Prostate gland (tissue), 2 donors: Measurements from ENCODE around the gene ACSF3. TPM values are rescaled to one million over a fixed set of nuclear protein-coding genes. Genes with fewer than 3 reads are reported as not detected.

Source experiments
- DNase-seq: peaks from one replicate; pipeline ENCODE4 v3.0.0-alpha.2; 2019; ENCODE audit warnings: low spot score
- H3K27ac ChIP-seq, 2 donors: fragments of 200-600 bp; sonication (generic); 2 replicates each; pipeline ENCODE4 v1.5.1; 2017 to 2019
- H3K27me3 ChIP-seq: fragments of 200-600 bp; sonication (generic); replicated peaks from 2 replicates; pipeline ENCODE4 v1.5.1; 2019; ENCODE audit not compliant: insufficient read depth
- H3K36me3 ChIP-seq, 2 donors: fragments of 200-600 bp; sonication (generic); 1 replicate in 1 of 2; 2 replicates in 1 of 2; pipeline versions ENCODE4 v1.5.1 to v1.8.1; 2017 to 2019
- H3K4me1 ChIP-seq: fragments of 200-600 bp; sonication (generic); replicated peaks from 2 replicates; pipeline ENCODE4 v1.5.1; 2019
- H3K4me3 ChIP-seq, 2 donors: fragments of 200-600 bp; sonication (generic); 2 replicates each; pipeline ENCODE4 v1.5.1; 2017 to 2019
- H3K9me3 ChIP-seq: fragments of 200-600 bp; sonication (generic); 2 replicates; pipeline ENCODE4 v1.5.1; 2017
- POLR2A ChIP-seq: fragments of 450-650 bp; IDR thresholded peaks from one replicate; pipeline ENCODE4 v1.6.1; 2016; ENCODE audit warnings: antibody characterized with exemption, mild to moderate bottlenecking
- POLR2AphosphoS5 ChIP-seq: sonication (generic); formaldehyde crosslinking; IDR thresholded peaks from one replicate; pipeline ENCODE4 v1.6.1; 2017; ENCODE audit warnings: antibody characterized with exemption
- WGBS: methylation state at CpG from one replicate; pipeline ENCODE4 v1.1.5; 2018; 5-methylcytosine and 5-hydroxymethylcytosine counted together
- intact Hi-C: fragments of 100-400 bp; cut with DNase I; formaldehyde crosslinking; loops from one replicate; pipeline ENCODE4 v1.14.2; 2022
- total RNA-seq, 2 donors: library from RNA; depleted of rRNA; stranded (reverse); fragments of >200 nt; gene quantifications; one replicate each; pipeline ENCODE4 v1.1.0, GENCODE V29; 2016
- TF ChIP-seq, protein P1 (sequence below), 4 experiments: fragments of 200-600 bp in 2 of 4; fragments of 450-650 bp in 2 of 4; sonication (generic) in 2 of 4; IDR thresholded peaks; 1 replicate in 3 of 4; 2 replicates in 1 of 4; pipeline ENCODE4 v1.5.1; 2016 to 2019; ENCODE audit warnings: antibody characterized with exemption in 4 of 4, mild to moderate bottlenecking in 2 of 4, moderate library complexity in 2 of 4

ACSF3 gene
- total RNA-seq, 2 donors from 2014 or later, result 42.1 to 80.5 TPM

DNA sequence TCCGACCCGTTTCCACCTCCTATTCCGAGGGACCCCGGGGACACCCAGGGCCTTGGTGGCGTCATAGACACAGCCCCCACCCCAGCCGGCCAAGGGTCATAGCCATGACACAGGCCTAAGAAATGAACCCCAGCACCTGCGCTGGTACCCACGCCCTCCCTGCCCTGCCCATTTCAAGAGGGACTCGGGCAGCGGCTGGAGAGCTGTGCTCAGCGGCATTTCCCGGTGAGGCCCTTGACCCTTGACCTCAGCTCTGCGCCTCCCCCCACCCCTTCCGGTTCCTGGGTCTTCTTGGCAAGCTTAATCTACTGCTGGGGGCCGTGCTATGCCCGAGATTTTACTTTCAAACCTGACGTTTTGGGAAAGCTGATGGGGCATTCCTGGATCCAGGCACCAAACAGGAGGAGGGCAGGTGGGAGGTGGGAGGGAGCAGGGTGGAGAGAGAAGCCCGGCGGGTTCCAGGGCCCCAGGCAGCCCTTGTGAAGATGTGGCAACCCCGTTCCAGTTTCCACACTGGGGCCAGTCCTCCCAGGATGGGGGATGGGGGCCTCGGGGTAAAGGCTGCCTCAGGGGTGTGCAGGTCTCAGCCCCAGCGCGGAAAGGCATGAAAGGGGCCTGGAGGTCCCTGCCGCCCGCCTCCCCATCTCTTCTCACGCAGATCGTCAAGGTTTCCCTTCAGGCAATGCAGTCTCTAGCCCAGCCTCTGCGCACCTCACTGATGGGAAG lies 106.6 kb downstream of the ACSF3 start, which contains the start of gene SLC22A31:
Gene SLC22A31 (minus strand): TSS at position 414 of the 726 bp plus-strand sequence. CDS start 36 bp downstream, at position 378.
- WGBS, result 26% methylated on average over 28 of the region's 28 CpGs
- no peaks in the 10 kb centered on the region for H3K4me1 ChIP-seq
- no peak within 1 kb of the TSS for H3K27ac ChIP-seq
- peak within 1 kb of the TSS; percentile 15 to 44 for H3K4me3 ChIP-seq
- intact Hi-C loops, result no loop called here
- H3K9me3 ChIP-seq, result no peaks in the 10 kb centered on the region
- TF ChIP-seq POLR2AphosphoS5, result no peak
- TF ChIP-seq, protein P1, sequence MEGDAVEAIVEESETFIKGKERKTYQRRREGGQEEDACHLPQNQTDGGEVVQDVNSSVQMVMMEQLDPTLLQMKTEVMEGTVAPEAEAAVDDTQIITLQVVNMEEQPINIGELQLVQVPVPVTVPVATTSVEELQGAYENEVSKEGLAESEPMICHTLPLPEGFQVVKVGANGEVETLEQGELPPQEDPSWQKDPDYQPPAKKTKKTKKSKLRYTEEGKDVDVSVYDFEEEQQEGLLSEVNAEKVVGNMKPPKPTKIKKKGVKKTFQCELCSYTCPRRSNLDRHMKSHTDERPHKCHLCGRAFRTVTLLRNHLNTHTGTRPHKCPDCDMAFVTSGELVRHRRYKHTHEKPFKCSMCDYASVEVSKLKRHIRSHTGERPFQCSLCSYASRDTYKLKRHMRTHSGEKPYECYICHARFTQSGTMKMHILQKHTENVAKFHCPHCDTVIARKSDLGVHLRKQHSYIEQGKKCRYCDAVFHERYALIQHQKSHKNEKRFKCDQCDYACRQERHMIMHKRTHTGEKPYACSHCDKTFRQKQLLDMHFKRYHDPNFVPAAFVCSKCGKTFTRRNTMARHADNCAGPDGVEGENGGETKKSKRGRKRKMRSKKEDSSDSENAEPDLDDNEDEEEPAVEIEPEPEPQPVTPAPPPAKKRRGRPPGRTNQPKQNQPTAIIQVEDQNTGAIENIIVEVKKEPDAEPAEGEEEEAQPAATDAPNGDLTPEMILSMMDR (IDR thresholded peaks at IDR 0.05), result no peak
- no peak for TF ChIP-seq POLR2A
- no peaks in the 10 kb centered on the region for H3K36me3 ChIP-seq
- DNase-seq, result no peak
- peaks cover 9% of the 10 kb centered on the region for H3K27me3 ChIP-seq

DNA sequence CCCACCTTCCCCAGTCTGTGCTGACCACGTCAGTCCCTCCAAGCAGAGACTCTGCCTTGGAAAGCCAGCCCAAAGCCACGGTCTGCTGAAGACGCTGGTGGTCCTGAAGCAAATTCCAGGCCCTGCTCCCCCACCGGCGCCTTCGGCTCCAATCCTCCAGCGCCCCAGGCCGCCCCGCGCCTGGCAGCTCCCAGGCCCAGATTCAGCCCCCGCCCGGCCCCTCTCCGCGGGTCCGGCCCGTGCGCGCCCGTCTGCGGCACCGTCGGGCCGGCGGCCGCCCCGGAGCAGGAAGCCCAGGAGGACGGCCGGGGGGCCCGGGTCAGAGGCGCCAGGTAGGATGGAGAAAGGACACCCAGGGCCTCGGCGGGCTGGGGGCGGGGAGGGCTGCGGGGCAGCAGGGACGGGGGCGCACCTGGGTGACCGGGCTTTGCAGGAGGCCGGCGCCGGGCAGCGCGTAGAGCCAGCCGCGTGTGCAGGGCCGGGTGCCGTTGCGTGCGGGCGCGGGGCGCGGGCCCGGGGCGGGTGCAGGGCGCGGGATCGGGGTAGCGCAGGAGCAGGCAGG lies 107.3 kb downstream of the ACSF3 start:
- intact Hi-C loops, result no loop called here
- no peak for DNase-seq
- H3K4me1 ChIP-seq, result no peaks in the 10 kb centered on the region
- no peak overlapping the region for H3K27ac ChIP-seq
- no peaks in the 10 kb centered on the region for H3K9me3 ChIP-seq
- peak overlapping the region; percentile 15 to 44 for H3K4me3 ChIP-seq
- H3K27me3 ChIP-seq, result peaks cover 9% of the 10 kb centered on the region
- TF ChIP-seq POLR2A, result no peak
- TF ChIP-seq, protein P1 (IDR thresholded peaks at IDR 0.05), result no peak
- TF ChIP-seq POLR2AphosphoS5, result no peak
- 2% methylated on average over 38 of the region's 58 CpGs for WGBS
- H3K36me3 ChIP-seq, result no peaks in the 10 kb centered on the region

DNA sequence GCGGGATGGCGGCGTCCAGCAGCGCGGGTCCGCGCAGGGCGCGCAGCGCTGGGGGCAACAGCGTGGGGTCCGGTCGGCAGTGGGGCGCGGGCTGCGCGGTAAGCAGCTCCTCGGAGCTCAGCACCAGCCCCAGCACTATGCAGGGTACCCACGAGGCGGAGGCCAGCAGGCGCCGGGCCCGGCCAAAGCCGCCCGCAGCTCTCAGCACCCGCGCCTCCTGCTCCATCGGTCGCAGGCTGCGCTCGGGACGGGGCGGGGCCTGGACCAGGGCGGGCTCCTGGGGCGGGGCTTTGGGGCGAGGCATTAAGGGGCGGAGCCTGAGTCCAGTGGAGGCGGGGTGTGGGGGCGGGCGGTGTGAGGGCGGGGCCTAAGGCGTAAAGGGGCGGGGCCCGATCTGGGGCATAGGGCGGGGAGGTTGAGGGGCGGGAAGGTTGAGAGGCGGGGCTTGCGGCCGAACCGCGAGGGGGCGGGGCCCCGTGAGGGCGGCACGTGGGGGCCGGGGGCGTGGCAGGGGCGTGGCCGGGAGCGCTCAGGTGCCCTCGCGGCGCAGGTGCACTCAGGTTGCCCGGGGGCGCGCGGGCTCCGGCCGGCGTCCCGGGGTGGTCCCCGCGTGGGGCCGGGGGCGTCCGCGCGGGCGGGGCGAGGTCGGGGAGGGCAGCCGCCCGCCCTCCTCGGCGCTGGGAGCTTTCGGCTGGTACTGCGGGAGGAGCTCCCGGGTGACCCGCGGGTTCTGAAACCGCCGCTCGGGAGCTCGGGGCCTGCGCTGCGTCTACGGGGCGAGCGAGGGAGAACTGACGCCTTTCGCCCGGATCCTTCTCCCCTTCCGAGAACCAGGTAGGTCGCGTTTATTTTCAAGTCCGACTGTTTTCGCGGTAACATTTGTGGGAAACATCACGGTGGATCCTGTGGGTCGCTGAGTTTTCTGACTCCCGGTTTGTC lies 108.1 kb downstream of the ACSF3 start:
- WGBS, result 2% methylated on average over 40 of the region's 111 CpGs
- H3K9me3 ChIP-seq, result no peaks in the 10 kb centered on the region
- TF ChIP-seq POLR2AphosphoS5 (no peak), POLR2A (no peak)
- TF ChIP-seq, protein P1 (IDR thresholded peaks at IDR 0.05), result no peak
- H3K36me3 ChIP-seq, result no peaks in the 10 kb centered on the region
- no peak overlapping the region for H3K27ac ChIP-seq
- H3K4me3 ChIP-seq, result peak overlapping the region; percentile 26 to 44
- peaks cover 9% of the 10 kb centered on the region for H3K27me3 ChIP-seq
- intact Hi-C loops, result no loop called here
- H3K4me1 ChIP-seq, result no peaks in the 10 kb centered on the region
- DNase-seq, result peak; percentile 89

DNA sequence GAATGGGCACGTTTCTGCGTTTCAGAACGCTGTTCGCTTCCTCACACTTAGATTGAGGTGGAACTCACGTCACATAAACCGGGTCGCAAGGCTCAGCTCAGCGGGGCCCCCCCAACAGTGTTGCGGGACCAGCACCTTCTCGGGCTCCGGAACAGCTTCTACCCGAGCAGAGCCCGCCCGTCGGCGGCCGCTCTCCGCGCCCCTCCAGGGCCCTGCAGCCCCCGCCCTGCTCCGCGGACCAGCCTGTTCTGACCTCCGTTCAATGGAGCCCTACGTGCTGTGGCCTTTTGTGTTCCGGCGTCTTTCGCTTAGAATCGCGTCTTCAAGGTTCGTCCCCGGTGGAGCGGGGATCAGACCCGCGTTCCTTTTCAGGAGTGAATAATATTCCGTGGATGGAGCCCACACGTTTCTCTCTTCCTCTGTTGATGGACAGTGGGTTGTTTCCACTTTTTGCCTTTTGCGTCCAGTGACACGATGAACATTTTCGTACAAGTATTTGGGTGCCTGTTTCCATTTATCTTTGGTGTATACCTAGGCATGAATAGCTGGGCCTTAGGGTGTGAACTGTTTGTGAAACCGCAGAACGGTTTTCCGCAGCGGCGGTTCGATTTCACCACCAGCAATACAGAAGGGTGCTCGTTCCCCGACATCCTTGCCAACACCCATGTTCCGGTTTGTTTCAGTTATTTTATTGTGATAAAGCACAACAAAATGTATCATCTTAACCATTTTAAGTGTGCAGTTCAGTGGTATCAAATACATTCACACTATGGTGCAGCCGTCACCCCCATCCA lies 109.0 kb downstream of the ACSF3 start:
- Histone ChIP-seq H3K4me1 (no peaks in the 10 kb centered on the region), H3K9me3 (no peaks in the 10 kb centered on the region), H3K4me3 (peak overlapping the region; percentile 26 to 44), H3K27ac (no peak overlapping the region), H3K36me3 (no peaks in the 10 kb centered on the region), H3K27me3 (peaks cover 9% of the 10 kb centered on the region)
- intact Hi-C loops, result no loop called here
- 43% methylated on average over 49 of the region's 49 CpGs for WGBS
- no peak for DNase-seq
- TF ChIP-seq POLR2A (no peak), POLR2AphosphoS5 (no peak)
- TF ChIP-seq, protein P1 (IDR thresholded peaks at IDR 0.05), result no peak

Other genes with a start within 250 kb of the ACSF3 start
- 10 to 100 TPM; 20.4 to 75.1 TPM for gene GALNS, start 236.9 kb upstream of the ACSF3 start, total RNA-seq
- 10 to 100 TPM; 23.7 to 38.9 TPM for gene TRAPPC2L, start 236.7 kb upstream of the ACSF3 start, total RNA-seq
- gene PABPN1L, start 227.2 kb upstream of the ACSF3 start, total RNA-seq, result 1 to 10 TPM in 1 of 2 donors, not detected in 1; 4.1 TPM
- 1 to 10 TPM; 4.5 to 8.7 TPM for gene CBFA2T3, start 116.6 kb upstream of the ACSF3 start, total RNA-seq
- gene CDH15, start 77.9 kb downstream of the ACSF3 start, total RNA-seq, result 1 to 10 TPM in 1 of 2 donors, under 1 TPM in 1; 0.64 to 2.7 TPM
- gene SLC22A31, start 106.7 kb downstream of the ACSF3 start, total RNA-seq, result 1 to 10 TPM in 1 of 2 donors, not detected in 1; 4.6 TPM
- gene ZNF778, start 123.9 kb downstream of the ACSF3 start, total RNA-seq, result 10 to 100 TPM; 12.9 to 30.2 TPM